Measurements from ENCODE around the gene OGDH.
A peak's percentile ranks its signal among the peaks of the same experiment; 100 is the strongest.
"Not testable (repeated sequence)": the region's sequence is repeated elsewhere in the genome, so short reads cannot be mapped to it uniquely, and the experiment has no call there.

The OGDH gene
- total RNA-seq: 104 to 152 (median 133) reads per million in 4 donors

DNA sequence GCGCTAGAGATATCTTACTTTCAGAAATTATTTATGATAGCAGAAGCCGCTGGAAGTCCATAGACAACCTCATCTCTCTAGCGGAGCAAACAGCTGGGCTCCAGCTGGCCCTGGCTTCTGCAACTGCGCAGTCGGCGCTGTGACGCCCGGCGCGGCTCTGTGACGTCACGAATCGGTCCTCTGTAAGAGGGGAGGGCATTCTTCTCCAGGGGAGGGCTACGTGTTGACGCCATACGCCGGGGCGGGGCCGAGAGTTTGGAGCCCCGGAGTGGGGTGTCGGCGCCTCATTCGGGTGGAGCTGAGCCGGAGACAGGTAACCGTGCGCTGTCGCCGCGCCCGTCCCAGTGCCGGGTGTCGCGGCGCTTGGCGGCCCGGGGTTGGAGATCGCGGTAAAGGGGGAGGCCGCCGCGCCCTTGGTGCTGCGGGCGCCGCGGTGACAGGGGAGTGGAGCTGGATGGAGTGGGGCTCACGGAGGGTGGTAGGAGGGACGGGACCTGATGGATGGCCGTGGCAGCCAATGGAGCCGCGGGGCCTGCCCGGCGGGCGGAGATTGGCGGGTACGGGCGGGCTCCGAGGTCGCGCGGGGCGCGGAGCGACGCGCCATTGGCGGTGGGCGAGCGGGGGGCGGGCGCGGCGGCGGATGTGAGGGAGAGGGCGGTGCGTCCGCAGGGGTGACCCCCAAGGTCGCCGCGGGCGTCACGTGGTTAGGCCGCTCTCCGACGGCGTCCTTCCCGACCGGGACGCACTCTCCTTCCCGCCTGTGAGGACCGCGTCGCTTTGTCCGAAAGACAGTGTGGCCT is at the start of gene OGDH:
Gene OGDH, plus strand, starts transcription at position 287 of the 800 bp plus-strand sequence. CDS start 17,717 bp downstream, outside the sequence.
- DNase-seq: peak; percentile 97 to 99 (median 99)

DNA sequence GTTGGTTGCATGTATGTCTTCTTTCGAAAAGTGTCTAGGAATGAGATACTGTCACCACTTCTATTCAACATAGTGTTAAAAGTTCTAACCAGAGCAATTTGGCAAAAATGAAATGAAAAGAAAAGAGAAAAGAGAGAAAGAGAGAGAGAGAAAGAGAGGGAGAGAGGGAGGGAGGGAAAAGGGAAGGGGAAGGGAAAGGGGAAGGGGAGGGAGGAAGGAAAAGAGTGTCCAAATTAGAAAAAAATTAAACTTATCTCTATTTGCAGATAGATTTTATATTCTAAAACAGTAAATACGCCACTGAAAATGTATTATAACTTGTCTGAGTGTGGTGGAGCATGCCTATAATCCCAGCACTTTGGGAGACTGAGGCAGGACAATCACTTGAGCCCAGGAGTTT is 48.9 kb upstream of the OGDH start:
- no peak for DNase-seq

DNA sequence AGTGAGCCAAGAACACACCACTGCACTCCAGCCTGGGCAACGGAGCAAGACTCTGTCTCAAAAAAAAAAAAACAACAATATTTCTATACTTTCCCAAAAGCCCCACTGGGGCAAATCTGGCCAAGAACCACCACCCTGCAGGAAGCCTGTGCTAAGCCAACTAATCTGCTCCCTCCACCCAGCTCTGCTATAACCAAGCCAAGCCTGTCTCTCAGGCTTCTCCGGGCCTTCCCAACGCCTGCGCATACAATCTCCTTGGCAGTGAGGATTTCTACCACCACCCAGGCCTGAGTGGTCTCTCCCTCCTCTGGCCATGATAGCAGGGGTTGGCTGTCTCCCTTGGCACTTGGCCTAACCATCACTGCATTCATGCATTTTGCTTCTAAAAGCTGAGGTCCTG is 46.9 kb upstream of the OGDH start:
- DNase-seq: no peak

DNA sequence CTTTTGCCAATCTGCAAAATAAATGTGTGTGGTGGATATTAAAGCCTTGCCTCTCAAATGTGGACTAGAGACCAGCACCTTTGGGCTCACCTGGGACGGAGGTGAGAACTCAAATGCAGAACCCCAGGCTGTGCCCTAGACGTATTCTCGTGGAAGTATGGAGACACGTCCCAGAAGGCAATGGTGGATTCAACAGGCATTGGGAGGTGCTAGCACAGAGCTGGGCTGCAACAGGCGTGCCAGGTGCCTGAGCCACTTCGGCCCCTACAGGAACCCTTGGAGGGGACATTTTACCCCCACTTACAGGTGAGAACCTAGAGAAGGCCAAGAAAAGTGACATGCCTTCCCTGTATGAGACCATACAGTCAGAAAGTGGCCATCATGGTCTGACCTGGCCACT is 44.9 kb upstream of the OGDH start:
- no peak for DNase-seq

DNA sequence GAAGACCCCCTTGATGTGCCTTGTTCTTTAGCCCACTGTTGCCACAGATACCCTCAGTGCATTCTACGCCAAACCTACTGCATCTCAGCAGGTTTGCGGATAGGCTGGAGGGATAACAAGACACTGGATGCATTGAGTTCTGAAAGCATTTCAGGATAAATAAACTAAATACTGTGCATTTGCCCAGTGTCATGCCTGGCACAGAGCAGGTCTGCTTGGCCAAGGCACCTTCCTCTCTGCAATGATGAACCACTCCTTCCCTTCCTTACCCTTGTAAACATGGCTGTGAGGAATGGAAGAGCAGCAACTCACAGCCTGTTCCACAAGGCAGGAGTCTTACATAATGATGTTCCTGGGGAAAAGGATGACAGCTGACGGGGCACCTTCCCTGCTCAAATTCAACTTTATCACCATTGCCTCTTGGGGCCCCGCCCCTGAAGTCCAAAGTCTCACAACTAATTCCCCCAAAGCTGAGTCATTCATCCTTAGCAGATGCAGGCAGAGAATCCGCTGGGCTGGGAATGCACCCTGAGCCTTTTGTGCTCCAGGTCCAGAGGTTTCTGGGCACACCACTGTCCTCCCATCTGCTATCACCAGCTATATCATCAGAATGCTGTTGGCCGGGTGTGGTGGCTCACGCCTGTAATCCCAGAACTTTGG is 44.3 kb upstream of the OGDH start:
- no peak for DNase-seq

DNA sequence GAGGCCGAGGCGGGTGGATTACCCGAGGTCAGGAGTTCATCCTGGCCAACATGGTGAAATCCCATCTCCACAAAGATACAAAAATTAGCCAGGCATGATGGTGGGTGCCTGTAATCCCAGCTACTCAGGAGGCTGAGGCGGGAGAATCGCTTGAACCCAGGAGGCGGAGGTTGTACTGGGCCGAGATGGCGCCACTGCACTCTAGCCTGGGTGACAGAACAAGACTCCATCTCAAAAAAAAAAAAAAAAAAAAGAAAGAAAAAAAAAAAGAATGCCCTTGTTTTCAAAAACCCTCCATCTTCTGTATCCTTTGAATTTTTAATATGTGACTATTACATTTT is 43.8 kb upstream of the OGDH start:
- not testable (repeated sequence) for DNase-seq

DNA sequence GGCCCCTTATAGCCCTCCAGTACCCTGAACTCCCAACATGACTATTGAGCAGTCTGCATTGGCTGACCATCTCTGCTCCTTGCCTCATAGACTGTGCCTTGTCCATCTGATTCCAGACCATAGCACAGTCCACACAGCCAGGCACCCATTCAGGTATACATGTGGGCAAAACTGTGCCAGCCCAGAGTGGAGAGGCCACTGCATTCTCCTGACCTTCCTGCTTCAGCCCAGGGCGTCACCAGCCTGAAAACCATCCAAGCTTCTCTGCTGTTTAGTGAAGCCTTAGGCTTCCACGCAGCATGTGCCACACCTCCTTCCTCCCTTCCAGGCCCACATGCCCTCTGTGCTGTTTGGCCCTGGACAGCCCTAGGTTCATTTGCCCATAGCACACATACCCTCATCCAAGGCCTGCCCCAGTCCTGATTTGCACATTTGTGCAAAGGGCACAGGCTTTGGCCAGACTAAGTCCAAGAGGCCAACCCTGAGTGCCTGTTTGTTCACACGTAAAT is 43.2 kb upstream of the OGDH start:
- no peak for DNase-seq

DNA sequence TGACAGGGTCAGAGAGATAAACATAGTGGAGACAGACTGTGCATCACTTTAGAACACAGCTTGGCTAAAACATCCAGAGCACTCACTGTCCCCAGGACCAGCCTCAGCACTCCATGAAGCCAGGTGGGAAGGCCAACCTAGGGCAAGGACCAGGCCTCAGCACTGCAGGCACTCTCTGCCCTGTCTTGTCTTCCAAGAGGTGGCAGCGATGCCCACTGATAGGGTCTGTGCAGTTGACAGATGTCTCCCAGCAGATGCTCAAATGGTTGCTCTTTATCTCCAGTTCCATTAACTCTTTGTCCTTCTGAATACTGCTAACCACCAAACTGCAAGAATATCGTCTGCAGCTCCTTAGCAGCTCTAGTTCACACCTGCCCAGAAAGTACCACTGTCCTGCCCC is 41.8 kb upstream of the OGDH start:
- no peak for DNase-seq

DNA sequence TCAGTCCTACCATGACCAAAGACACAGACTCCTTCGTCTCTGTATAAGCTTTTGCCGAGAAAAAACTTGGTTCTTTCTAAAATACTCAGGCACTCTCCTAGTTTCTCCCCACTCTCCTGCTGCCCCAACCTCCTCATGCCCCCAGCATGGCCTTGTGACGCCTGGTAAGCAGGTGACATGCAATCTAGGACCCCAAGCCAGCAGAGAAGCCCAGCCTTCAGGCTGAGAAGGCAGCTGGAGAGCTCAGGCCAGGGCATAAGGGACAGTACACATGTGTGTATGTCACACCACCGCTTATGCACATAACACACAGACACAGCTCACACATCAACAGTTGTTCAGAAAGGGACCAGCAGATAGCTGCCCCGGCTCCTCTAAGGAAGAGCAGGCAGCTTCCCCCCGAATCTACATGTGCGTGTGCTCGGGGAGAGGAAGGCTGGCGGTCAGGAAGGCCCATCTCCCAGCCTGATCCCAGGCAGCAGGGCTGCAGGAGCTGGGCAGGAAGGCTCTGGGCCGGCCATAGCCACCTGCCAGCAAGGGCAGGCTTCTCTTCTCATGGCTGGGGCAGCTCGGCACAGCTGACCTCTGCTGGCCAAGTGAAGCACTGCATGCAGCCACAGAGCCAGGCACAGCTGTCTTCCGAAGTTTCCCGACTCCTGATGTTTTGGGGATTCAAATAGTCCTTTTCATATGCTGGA is 41.2 kb upstream of the OGDH start:
- peak; percentile 23 to 56 (median 45) for DNase-seq

DNA sequence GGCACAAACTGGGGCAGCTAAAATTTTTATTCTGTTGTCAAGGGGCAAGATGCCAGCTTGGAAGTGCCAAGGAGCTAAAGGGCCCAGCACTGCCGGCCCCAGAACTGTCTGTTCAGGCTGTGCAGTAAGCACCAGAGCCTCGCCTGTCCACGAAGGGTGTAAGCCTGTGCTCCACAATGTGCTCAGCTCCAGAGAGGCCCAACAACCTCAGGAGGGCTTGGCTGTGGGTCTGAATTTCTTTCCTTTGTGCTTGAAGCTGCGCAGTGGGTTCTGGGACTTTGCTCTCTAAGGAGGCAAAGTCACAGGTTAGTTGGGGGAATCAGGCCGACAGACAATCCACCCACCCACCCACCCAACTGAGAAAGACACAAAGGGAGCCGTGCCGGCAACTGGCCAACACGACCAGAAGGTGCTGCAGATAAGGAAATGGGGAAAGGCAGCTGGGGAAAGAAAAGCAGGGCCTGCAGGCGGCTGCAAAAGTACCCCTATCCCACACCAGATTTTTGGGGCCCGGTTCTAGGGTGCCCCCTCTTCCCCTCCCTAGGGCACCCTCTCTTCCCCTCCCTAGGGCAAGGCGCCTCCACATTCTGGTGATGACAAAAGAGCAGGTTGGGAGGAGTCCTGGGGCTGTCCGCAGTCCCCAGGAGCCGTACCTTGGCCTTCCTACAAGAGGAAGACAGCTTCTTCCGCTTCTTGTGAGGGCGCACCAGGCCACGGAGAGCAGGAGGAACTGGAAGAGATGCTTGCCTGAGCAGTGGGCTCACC is 40.5 kb upstream of the OGDH start:
- no peak for DNase-seq

DNA sequence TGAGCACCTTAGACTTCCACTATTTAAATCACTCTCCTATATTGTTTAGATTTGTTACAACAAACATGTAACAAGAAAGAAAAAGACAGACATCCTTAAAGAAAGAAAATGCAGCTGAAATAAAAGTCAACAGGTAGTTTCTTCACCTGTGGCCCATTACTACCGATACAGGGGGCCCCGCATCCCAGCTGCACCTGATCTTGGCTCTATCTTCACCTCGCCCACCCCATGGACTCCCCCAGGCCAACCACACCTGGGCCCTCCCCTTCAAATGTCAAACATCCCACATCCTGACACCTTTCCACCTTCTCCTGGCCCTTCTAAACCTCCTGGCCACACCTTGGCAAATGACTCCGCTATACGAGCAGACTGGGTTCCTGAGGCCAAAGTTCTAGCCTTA is 39.7 kb upstream of the OGDH start:
- no peak for DNase-seq

DNA sequence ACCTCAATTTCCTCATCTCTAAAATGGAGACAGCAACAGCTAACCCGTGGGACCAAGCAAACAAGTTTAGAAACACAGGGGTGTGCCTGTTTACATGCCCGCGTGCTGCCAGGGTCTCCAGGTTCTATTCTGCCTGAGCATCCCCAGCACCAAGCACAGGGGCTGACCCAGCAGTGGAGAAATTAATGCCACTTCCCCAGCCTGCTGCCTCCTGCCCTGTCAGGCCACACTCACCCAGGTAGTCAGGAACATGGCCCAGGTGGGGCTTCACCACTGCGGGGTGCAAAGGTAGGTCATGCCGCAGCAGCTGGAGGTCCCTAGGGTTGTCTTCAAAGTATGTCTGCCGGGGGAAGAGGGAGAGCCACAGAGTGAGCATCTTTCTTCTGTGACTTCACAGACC is 38.5 kb upstream of the OGDH start:
- no peak for DNase-seq

DNA sequence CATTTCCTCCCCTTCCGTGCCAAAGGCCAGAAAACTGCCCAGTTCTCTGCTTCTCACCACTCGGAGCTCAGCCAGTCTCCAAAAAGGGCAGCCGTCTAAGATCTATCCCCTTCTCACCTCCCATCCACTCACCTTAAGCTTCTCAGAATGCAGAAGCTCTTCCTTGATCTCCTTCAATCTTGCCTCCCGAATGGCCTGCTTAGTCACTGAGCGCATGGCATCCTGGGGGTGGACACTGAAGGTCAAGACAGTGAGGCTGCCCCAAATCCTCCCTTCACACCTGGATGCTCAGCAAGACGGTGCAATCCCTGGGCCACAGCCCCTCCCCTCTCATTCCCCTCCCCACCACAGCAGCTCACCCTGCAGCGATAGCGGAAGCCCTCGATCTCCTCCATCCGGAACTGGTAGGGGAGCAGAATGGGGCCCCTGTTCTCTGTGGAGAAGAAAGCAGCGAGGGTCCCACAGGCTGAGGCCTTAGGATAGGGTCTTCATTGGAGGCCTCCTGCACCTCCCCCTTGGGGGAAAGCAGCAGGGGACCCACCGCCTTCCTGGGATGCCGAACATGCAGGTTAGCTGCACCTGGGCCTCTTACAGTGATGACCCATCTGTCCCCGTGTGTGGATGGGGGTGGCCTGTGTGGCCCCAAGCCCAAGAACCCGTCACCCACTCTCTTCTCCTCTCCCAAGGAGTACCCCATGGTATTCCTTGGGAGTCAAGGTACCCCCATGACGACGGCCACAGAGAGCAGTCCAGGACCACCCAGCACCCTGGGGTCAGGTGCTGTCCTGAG is 37.5 kb upstream of the OGDH start:
- DNase-seq: no peak

DNA sequence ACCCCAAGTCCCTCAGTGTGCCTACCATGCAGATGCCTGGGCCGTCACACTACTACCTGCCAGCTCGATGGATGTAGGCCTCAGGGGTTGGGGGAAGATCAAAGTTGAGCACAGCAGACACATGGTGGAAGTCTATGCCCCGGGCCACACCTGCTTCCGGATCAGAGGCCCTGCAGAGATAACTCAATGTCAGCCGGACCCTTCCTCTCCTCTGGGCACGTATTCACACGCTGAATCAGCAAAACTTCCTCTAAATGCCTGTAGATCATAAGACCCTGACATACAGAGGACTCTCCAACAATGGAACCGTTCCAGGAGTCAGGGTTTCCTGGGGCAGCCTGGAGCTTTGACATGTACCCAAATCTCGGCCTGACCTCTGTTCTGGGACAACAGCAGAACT is 36.5 kb upstream of the OGDH start:
- no peak for DNase-seq

DNA sequence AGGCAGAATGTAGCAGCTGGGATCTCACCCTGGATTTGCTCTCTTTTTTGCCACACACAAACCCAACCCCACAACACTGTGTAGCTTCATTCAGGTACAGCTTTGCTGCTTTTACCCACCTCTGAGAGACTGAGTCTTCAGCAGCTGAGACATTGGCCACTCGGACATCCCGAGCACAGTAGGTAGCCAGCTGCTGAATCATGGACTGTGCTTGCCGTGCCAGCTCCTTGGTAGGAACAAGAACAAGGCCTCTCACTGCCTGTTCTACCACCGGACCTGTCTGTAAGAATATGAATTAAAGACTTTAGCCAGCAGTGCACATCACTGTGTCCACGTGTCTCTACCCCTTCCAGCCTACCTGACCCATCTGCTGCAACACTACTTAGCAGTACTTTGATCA is 33.7 kb upstream of the OGDH start:
- DNase-seq: no peak

DNA sequence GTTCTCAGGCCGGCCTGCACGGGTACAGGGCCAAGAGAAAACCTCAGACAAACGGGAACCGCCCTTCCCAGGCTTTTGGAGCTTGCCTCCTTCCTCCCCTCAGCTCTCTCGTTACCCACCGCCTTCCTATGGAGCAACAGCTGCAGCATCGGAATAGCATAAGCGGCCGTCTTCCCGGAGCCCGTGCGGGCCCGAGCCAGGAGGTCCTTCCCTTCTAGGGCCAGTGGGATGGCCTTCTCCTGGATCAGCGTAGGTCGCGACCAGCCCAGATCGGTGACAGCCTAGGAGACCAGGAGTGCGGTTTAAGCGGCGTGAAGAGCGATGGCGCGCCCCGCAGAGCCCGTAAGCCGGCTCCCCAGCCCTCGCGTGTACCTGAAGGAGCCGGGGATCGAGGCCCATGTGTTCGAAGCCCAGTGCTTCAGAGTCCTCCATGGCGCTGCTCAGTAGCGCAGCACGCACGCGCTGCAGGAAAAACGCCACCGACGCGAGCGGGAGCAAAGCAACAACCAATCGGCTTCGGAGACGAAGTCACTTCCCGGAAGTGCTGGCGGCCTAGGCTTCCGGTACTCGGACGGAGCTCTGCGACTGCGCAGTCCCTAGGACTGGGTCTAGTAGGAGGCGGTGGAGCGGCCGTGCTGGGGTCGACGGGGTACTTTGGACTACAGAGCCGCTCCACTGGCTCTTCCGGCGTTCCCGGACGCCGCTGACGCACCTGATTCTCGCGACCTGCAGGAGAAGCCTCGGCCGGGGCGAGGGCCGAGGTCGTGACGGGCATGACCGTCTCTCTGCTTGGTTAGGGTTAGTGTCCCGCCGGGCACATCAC is 32.8 kb upstream of the OGDH start, which contains the start of gene DDX56:
Gene DDX56, minus strand, starts transcription at position 445 of the 823 bp plus-strand sequence. Its CDS starts 13 bp downstream, at position 432.
- DNase-seq: peak; percentile 85 to 95 (median 90)

DNA sequence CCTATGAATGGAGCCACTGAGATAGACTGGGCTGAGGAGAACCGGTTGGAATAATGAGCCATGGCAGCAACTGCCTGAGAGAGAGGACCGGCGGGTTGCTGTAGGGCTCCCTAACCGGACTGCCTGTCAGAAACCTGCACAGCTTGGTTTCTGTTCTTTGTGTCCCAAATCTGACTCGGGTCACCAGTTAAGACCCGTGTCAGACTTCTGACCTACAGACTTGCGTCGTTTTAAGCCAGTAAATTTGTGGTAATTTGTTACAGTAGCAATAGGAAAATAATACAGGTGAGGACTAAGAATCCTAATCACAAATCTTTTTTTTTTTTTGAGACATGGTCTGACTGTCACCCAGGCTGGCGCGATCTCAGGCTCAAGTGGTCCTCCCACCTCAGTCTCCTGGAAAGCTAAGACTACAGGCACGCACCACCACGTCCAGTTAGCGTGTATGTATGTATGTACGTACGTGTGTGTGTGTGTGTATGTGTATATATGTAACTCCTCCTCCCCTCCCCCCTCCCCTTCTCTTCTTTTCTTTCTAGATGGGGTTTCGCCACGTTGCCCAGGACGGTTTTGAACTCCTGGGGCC is 32.0 kb upstream of the OGDH start:
- peak in 1 of 5 donors; percentile 6 for DNase-seq

DNA sequence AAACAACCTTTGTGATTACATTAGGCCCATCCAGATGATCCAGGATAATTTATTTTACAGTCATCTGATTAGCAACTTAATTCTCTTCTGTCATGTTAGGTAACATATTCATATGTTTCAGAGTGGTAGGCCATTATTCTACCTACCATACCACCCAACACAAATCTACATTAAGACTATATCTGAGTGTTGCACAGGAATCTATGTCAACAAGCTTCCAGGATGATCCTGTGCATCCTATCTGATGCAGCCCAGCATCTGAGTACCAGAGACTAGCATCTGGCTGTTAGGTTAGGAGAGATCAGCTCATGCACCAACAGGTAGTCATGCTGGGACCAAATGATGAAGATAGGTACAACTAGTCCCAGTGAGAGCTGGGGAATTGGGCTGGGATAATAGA is 31.4 kb upstream of the OGDH start:
- DNase-seq: no peak

DNA sequence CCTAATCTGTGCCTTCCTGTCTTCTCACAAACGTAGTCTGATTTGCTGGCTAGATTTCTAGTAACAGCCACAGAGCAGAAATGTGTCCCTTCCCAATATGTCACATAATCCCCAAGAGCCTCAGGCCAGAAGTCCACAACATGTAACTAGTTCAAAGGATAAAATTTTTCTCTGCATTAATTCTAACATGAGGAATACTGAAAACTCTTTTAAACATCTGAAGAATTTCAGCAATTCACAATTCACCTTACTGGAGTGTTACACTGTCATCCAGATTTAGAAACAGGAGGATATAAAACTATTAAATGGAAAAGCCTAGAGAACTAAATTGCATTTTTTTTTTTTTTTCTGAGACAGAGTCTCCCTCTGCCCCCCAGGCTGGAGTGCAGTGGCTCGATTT is 30.2 kb upstream of the OGDH start:
- no peak for DNase-seq
